ENCODE data around the gene FTO. TPM values are rescaled to one million over a fixed set of nuclear protein-coding genes. Genes with fewer than 3 reads are reported as not detected.

FTO gene
- total RNA-seq, 2 donors from 2014 or later: 73.6 to 90.6 TPM

- no peak overlapping the region for H3K4me3 ChIP-seq
- no peak for DNase-seq (ENCODE audit: low spot score)
- no peak for TF ChIP-seq CTCF (IDR thresholded peaks at IDR 0.05)
- H3K4me1 ChIP-seq: peaks cover 0 to 6% of the 10 kb centered on the region in 2 donors
- no peaks in the 10 kb centered on the region for H3K9me3 ChIP-seq
- H3K27ac ChIP-seq: no peak overlapping the region
- H3K36me3 ChIP-seq: no peaks in the 10 kb centered on the region
- H3K27me3 ChIP-seq: no peaks in the 10 kb centered on the region
Observed at GRCh38 chr16:53950677-53951076, 246.7 kb downstream of the FTO start.

GRCh38 chr16:53952215-53953208, 248.6 kb downstream of the FTO start:
- H3K27ac ChIP-seq: no peak overlapping the region
- DNase-seq (ENCODE audit: low spot score): no peak
- H3K4me3 ChIP-seq: no peak overlapping the region
- H3K9me3 ChIP-seq: no peaks in the 10 kb centered on the region
- H3K27me3 ChIP-seq: no peaks in the 10 kb centered on the region
- H3K36me3 ChIP-seq: no peaks in the 10 kb centered on the region
- no peak for TF ChIP-seq CTCF (IDR thresholded peaks at IDR 0.05)
- peaks cover 0 to 6% of the 10 kb centered on the region in 2 donors for H3K4me1 ChIP-seq

DNA sequence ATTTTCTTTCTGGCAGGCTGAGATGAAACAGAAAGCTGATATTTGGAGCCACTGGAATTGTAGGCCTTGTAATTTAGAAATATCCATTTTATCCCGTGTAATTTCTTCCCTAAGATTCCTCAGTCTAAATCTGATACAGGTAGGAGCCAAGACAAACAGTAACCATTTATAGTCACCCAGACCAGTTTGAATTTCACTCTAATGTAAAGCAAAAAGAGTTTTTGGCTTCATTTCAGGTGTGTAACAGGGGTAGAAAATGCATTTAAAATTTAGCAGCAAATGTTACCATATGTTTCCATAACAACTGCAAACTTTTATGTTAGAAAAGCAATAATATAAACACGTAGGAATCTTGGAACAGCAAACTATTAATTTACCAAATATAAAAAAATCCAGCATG, 249.4 kb downstream of the FTO start:
- H3K27ac ChIP-seq: no peak overlapping the region
- no peak overlapping the region for H3K4me3 ChIP-seq
- no peaks in the 10 kb centered on the region for H3K9me3 ChIP-seq
- peaks cover 0 to 6% of the 10 kb centered on the region in 2 donors for H3K4me1 ChIP-seq
- TF ChIP-seq CTCF (IDR thresholded peaks at IDR 0.05): no peak
- no peaks in the 10 kb centered on the region for H3K27me3 ChIP-seq
- DNase-seq (ENCODE audit: low spot score): no peak
- H3K36me3 ChIP-seq: no peaks in the 10 kb centered on the region

GRCh38 chr16:53955221-53955875, 251.4 kb downstream of the FTO start:
- H3K4me3 ChIP-seq: no peak overlapping the region
- no peaks in the 10 kb centered on the region for H3K27me3 ChIP-seq
- no peaks in the 10 kb centered on the region for H3K9me3 ChIP-seq
- TF ChIP-seq CTCF (IDR thresholded peaks at IDR 0.05): no peak
- peaks cover 0 to 6% of the 10 kb centered on the region in 2 donors for H3K4me1 ChIP-seq
- no peak for DNase-seq (ENCODE audit: low spot score)
- H3K27ac ChIP-seq: no peak overlapping the region
- H3K36me3 ChIP-seq: no peaks in the 10 kb centered on the region

GRCh38 chr16:53958341-53958880, 254.5 kb downstream of the FTO start:
- Histone ChIP-seq H3K36me3 (no peaks in the 10 kb centered on the region), H3K27ac (no peak overlapping the region), H3K9me3 (no peaks in the 10 kb centered on the region), H3K4me1 (no peaks in the 10 kb centered on the region), H3K4me3 (no peak overlapping the region), H3K27me3 (no peaks in the 10 kb centered on the region)
- no peak for DNase-seq (ENCODE audit: low spot score)
- no peak for TF ChIP-seq CTCF (IDR thresholded peaks at IDR 0.05)

Measured in right atrium auricular region (tissue), 2 donors.